ENCODE results near the gene FRMD3.

- no peak for TF ChIP-seq CTCF (IDR thresholded peaks at IDR 0.05)
- TF ChIP-seq POLR2A (IDR thresholded peaks at IDR 0.05) = no peak
These were observed 340.6 kb downstream of the FRMD3 start for GRCh38 chr9:83197591-83197990.

Measured in body of pancreas (tissue), 4 donors.